ENCODE measurements around the gene PAPSS1.

- TF ChIP-seq POLR2A (IDR thresholded peaks at IDR 0.05; ENCODE audit: control extremely low read depth in 1 of 2, low read depth in 2 of 2, low read length in 2 of 2): no peak
- no peak for TF ChIP-seq EZH2 (IDR thresholded peaks at IDR 0.05; ENCODE audit: low read depth, low read length, severe bottlenecking)
- TF ChIP-seq EGR1 (IDR thresholded peaks at IDR 0.05; ENCODE audit: borderline replicate concordance, low read depth, low read length): no peak
- no peak for TF ChIP-seq TAF1 (IDR thresholded peaks at IDR 0.05; ENCODE audit: low read depth, low read length)
- no peak for TF ChIP-seq TEAD4 (IDR thresholded peaks at IDR 0.05; ENCODE audit: low read depth, low read length)
- TF ChIP-seq CTCF (IDR thresholded peaks at IDR 0.05; ENCODE audit: control extremely low read depth in 1 of 3, insufficient read depth in 1 of 3, low read depth in 1 of 3, low read length in 3 of 3): no peak; a peak in 1 of 4 replicates
- TF ChIP-seq SP2 (IDR thresholded peaks at IDR 0.05; ENCODE audit: low read length): no peak
- TF ChIP-seq JUND (IDR thresholded peaks at IDR 0.05; ENCODE audit: low read length): no peak
Observed at GRCh38 chr4:107757864-107758476, 37.9 kb upstream of the PAPSS1 start.

Data from H1 (cell line).